ENCODE results near the gene FGF11. TPM values are rescaled to one million over a fixed set of nuclear protein-coding genes. Genes with fewer than 3 reads are reported as not detected.
A peak's percentile ranks its signal among the peaks of the same experiment; 100 is the strongest.

Gene FGF11
- 1 to 10 TPM; 1.0 to 5.5 (median 3.2) TPM for total RNA-seq
- polyA plus RNA-seq, result 1 to 10 TPM; 1.5 to 3.5 (median 2.0) TPM
- long read RNA-seq, donor 1, result 0 reads
- long read RNA-seq, donor 2, result 0 reads

GRCh38 chr17:7439462-7440112, at the start of gene FGF11:
Gene FGF11, plus strand, starts transcription at chr17:7439512. Its CDS starts 109 bp downstream, at chr17:7439621.
- peaks cover 31 to 71% (median 60%) of the 10 kb centered on the region in 6 donors for H3K4me1 ChIP-seq
- DNase-seq, result no peak
- no peaks in the 10 kb centered on the region for H3K9me3 ChIP-seq
- H3K27ac ChIP-seq, result peak within 1 kb of the TSS in 6 of 8 donors; percentile 54 to 93 (median 87)
- intact Hi-C loops (cut with DNase I; ENCODE audit: low total_unique reads), result loop anchor here (5.0 kb wide), 2 partner anchors 82 to 123 kb away; partner anchors contain the start of genes SENP3 and TMEM95
- H3K4me3 ChIP-seq, result peak within 1 kb of the TSS; percentile 8 to 84 (median 70)
- peaks cover 0 to 61% (median 28%) of the 10 kb centered on the region in 7 donors for H3K27me3 ChIP-seq (replicated peaks in 1 of 7)
- WGBS, 5 donors, result 2 to 6% (median 2%) methylated on average over 9 to 50 of the region's 50 CpGs
- H3K36me3 ChIP-seq, result no peaks in the 10 kb centered on the region
- TF ChIP-seq POLR2AphosphoS5 (IDR thresholded peaks at IDR 0.05) (peak in 2 of 3 donors; percentile 20 to 42), CTCF (IDR thresholded peaks at IDR 0.05 in 8 of 11, conservative IDR thresholded peaks at IDR 0.05 in 3 of 11) (no peak), POLR2A (IDR thresholded peaks at IDR 0.05) (no peak)

DNA sequence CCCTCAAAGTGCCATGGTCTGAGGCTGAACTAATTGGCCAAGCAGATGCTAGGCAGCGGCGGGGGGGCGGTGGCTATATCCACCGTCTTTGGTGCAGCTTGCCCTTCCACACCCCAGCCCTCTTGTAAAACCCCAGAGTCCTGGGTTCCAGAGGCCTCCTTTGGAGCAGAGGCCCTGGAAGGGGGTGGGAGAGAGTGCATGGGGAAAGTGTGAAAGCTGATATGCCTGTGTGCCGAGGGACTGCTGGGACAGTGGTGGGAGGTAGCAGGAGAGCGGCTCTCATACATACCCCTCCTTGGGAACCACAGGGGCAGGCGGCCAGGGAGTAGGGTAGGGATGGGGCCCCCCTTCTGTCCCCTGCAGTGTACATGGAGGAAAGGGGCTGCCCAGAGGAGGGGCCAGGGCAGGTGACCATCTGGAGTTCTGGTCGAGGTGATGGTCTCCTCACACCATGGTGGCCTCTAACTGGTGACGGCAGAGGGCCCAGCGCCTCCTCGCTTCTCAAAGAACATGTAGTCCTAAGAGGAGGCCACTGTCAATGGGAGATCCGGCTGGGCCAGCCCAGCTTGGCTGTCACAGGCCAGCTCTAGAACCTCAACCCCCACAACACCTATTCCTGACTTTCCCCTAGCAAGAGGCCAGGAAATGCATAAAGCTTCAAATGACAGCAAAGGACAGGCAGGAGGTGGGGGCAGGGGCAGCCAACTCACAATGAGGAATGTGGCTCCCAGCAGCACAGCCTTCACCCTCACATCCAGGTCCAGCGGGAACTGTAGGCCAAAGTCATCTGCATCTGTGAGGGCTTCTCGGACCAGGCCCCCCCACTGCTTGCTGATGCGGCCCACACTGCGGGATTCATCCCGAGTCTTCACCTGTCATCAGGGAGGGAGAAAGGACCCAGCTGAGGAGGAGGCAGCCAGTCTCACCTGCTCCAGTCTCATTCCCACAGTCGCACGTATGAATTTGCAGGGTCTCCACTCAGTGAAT, 49.1 kb upstream of the FGF11 start:
- peak in 1 of 3 donors; percentile 5 for TF ChIP-seq POLR2AphosphoS5 (IDR thresholded peaks at IDR 0.05)
- no peak for TF ChIP-seq POLR2A (IDR thresholded peaks at IDR 0.05)
- Histone ChIP-seq H3K27me3 (replicated peaks in 1 of 7) (no peaks in the 10 kb centered on the region), H3K36me3 (peaks cover 0 to 67% (median 30%) of the 10 kb centered on the region in 6 donors), H3K9me3 (no peaks in the 10 kb centered on the region), H3K27ac (peak overlapping the region in 7 of 8 donors; percentile 8 to 98 (median 54)), H3K4me1 (peaks cover 7 to 56% (median 39%) of the 10 kb centered on the region in 6 donors), H3K4me3 (no peak overlapping the region)
- no peak for DNase-seq
- intact Hi-C loops (cut with DNase I; ENCODE audit: low total_unique reads), result no loop called here
- WGBS, 5 donors, result 88 to 98% (median 91%) methylated on average over 13 to 19 of the region's 19 CpGs

DNA sequence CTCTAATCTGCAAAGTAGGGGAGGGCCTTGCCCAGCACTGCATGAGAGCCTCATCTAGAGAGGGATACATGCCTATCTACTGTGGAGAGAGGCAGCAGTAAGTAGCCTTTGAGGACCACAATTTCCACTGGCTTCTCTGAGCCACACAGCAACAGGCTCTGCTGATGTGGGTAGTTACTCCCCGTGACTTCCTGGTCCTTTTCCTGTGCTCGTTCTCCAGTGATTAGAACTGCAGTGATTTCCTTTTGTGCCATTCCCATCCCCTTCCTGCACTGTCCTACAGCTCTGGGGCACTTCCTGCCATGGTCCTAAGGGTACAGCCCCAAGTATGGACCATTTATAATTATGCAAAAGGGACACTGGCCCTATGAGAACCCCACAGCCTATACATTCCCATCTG, 48.0 kb upstream of the FGF11 start:
- DNase-seq, result no peak
- intact Hi-C loops (cut with DNase I; ENCODE audit: low total_unique reads), result no loop called here
- no peaks in the 10 kb centered on the region for H3K27me3 ChIP-seq (replicated peaks in 1 of 7)
- H3K4me1 ChIP-seq, result peaks cover 7 to 60% (median 42%) of the 10 kb centered on the region in 6 donors
- no peak overlapping the region for H3K4me3 ChIP-seq
- H3K9me3 ChIP-seq, result no peaks in the 10 kb centered on the region
- 25 to 50% (median 33%) methylated on average over 2 of the region's 2 CpGs for WGBS, 5 donors
- no peak for TF ChIP-seq CTCF (IDR thresholded peaks at IDR 0.05 in 8 of 11, conservative IDR thresholded peaks at IDR 0.05 in 3 of 11)
- TF ChIP-seq POLR2AphosphoS5 (IDR thresholded peaks at IDR 0.05), result peak in 1 of 3 donors; percentile 64
- peaks cover 0 to 67% (median 30%) of the 10 kb centered on the region in 6 donors for H3K36me3 ChIP-seq
- peak overlapping the region in 7 of 8 donors; percentile 13 to 98 (median 54) for H3K27ac ChIP-seq

All from spleen (tissue), 13 donors.